Loucy (cell line): ENCODE results near the gene TKT.

Source experiments
- CTCF ChIP-seq: fragments of 200-600 bp; sonication (generic); conservative IDR thresholded peaks from 2 replicates; pipeline ENCODE4 v1.5.1; 2014; ENCODE audit warnings: mild to moderate bottlenecking, antibody characterized with exemption, low read length
- EZH2phosphoT487 ChIP-seq: fragments of 200-600 bp; IDR thresholded peaks from 2 replicates; pipeline ENCODE4 v1.6.1; 2018; ENCODE audit warnings: antibody characterized with exemption, mild to moderate bottlenecking, moderate library complexity, borderline replicate concordance

- TF ChIP-seq CTCF = no peak
- no peak for TF ChIP-seq EZH2phosphoT487
Observed at GRCh38 chr3:53221827-53222182, 34.0 kb downstream of the TKT start.
